Activated CD8-positive, alpha-beta memory T cell treated with anti-CD3 and anti-CD28 coated beads, Interleukin-2, amount 50 U/mL, for 4 hours (primary cell): ENCODE results near the gene HDAC9.

Experiments used
- DNase-seq: peaks from one replicate; pipeline ENCODE4 v3.0.0-alpha.2; 2020

The HDAC9 gene

GRCh38 chr7:18597754-18598153 is 102.2 kb downstream of the HDAC9 start:
- no peak for DNase-seq

- DNase-seq: no peak
Measured at GRCh38 chr7:18607025-18607424, 111.5 kb downstream of the HDAC9 start.

- no peak for DNase-seq
Measured at GRCh38 chr7:18610331-18610948, 114.9 kb downstream of the HDAC9 start.

- no peak for DNase-seq
Measured at GRCh38 chr7:18614841-18615240, 119.3 kb downstream of the HDAC9 start.

GRCh38 chr7:18619311-18619710 is 123.8 kb downstream of the HDAC9 start:
- DNase-seq: no peak

GRCh38 chr7:18623389-18623788 is 127.8 kb downstream of the HDAC9 start:
- no peak for DNase-seq

GRCh38 chr7:18624459-18624858 is 128.9 kb downstream of the HDAC9 start:
- DNase-seq: no peak

GRCh38 chr7:18626086-18626485 is 130.5 kb downstream of the HDAC9 start:
- DNase-seq: no peak

GRCh38 chr7:18626717-18627116 is 131.2 kb downstream of the HDAC9 start:
- DNase-seq: no peak

- no peak for DNase-seq
Measured at GRCh38 chr7:18637516-18637915, 142.0 kb downstream of the HDAC9 start.

- no peak for DNase-seq
Measured at GRCh38 chr7:18638594-18639452, 143.3 kb downstream of the HDAC9 start.

- DNase-seq: no peak
Measured at GRCh38 chr7:18639711-18640110, 144.2 kb downstream of the HDAC9 start.

- DNase-seq: no peak
Measured at GRCh38 chr7:18644981-18645380, 149.4 kb downstream of the HDAC9 start.

- no peak for DNase-seq
Measured at GRCh38 chr7:18647582-18647981, 152.0 kb downstream of the HDAC9 start.

GRCh38 chr7:18648849-18649758 is 153.6 kb downstream of the HDAC9 start:
- no peak for DNase-seq

GRCh38 chr7:18653381-18654155 is 158.0 kb downstream of the HDAC9 start:
- no peak for DNase-seq

GRCh38 chr7:18654709-18655108 is 159.2 kb downstream of the HDAC9 start:
- no peak for DNase-seq

- DNase-seq: no peak
Measured at GRCh38 chr7:18655506-18655905, 160.0 kb downstream of the HDAC9 start.

- no peak for DNase-seq
Measured at GRCh38 chr7:18655912-18656311, 160.4 kb downstream of the HDAC9 start.

- DNase-seq: no peak
Measured at GRCh38 chr7:18656362-18656761, 160.8 kb downstream of the HDAC9 start.

- DNase-seq: no peak
Measured at GRCh38 chr7:18659746-18660145, 164.2 kb downstream of the HDAC9 start.

- DNase-seq: no peak
Measured at GRCh38 chr7:18663321-18663720, 167.8 kb downstream of the HDAC9 start.
